AG08395 (cell line): ENCODE measurements around the gene SRSF10.
"Not testable (repeated sequence)": the region's sequence is repeated elsewhere in the genome, so short reads cannot be mapped to it uniquely, and the experiment has no call there.

Experiments
- DNase-seq: peaks from one replicate; pipeline ENCODE4 v3.0.0; 2012; ENCODE audit warnings: mixed read lengths, low spot score

SRSF10 gene

DNA sequence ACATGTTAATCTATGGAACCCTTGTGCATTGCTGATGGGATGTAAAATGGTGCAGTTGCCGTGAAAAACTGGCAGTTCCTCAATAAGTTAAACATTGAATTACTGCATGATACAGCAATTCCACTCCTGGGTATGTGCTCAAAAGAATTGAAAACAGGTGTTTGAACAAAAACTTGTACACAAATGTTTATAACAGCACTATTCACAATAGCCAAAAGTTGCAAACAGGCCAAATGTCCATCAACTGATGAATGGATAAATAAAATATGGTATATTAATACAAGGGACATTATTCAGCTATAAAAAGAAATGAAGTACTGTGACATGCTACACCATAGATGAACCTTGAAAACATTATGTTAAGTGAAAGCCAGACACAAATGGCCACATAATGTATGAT is 17.7 kb upstream of the SRSF10 start:
- no peak for DNase-seq

DNA sequence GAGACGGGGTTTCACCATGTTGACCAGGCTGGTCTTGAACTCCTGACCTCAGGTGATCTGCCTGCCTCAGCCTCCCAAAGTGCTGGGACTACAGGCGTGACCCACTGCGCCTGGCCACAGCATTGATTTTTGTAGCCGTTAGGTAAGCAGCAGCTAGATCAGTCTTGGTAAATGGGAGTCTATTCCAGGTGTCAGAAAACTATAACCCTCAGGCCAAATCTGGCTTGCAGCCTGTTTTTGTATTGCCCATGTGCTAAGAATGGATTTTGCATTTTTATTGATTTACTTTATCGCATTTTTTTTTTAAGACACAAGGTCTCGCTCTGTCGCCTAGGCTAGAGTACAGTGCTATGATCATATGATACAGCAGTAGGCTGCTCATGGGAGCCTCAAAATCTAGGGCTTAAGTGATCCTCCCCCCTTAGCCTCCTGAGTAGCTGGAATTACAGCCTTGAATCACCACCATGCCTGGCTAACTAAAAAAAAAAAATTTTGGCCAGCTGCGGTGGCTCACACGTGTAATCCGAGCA is 16.6 kb upstream of the SRSF10 start:
- DNase-seq: no peak

DNA sequence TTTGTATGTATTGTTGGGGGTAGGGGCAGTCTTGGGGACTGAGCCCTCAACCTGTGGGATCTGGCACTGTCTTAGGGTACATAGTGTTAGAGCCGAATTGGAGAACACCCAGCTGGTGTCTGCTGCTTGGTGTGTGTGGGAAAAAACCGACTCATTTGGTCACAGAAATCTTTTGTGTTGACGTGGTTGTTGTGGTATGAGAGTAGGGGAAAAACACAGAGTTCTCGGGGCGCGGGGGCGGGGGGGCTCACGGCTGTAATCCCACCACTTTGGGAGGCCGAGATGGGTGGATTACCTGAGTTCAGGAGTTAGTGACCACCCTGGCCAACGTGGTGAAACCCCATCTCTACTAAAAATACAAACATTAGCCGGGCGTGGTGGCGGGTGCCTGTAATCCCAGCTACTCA is 15.3 kb upstream of the SRSF10 start:
- DNase-seq: no peak

DNA sequence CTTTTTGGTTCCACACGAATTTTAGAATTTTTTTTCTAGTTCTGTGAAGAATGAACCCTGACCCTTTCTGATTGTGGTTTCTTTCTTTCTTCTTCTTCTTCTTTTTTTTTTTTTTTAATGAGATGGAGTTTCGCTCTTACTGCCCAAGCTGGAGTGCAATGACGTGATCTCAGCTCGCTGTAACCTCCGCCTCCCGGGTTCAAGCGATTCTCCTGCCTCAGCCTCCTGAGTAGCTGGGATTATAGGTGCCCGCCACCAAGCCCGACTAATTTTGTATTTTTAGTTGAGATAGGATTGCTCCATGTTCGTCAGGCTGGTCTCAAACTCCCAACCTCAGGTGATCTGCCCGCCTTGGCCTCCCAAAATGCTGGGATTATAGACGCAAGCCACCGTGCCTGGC is 11.9 kb upstream of the SRSF10 start:
- not testable (repeated sequence) for DNase-seq

DNA sequence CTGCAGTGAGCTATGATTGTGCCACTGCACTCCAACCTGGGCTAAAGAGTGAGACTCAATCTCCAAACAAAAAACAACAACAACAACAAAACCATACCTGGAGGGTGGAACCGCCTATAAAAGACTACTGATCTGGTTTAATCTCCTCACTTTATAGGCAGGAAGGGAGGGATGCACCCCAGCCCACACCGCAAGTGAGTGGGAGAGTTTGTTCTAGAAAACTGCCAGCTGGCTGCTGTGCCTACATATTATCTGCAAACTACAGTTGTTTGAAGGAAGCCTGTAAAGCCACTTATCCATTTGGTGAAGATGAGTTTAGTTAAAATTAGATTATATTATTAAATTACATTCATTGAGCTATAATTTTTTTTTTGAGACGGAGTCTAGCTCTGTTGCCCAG is 9.1 kb upstream of the SRSF10 start:
- no peak for DNase-seq

DNA sequence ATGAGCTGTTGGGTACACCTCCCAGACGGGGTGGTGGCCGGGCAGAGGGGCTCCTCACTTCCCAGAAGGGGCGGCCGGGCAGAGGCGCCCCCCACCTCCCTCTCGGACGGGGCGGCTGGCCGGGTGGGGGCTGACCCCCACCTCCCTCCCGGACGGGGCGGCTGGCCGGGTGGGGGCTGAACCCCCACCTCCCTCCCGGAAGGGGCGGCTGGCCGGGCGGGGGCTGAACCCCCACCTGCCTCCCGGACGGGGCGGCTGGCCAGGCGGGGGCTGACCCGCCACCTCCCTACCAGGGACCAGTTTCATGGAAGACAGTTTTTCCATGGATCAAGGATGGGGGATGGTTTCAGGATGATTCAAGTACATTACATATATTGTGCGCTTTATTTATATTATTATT is 6.9 kb upstream of the SRSF10 start:
- DNase-seq: not testable (repeated sequence)

DNA sequence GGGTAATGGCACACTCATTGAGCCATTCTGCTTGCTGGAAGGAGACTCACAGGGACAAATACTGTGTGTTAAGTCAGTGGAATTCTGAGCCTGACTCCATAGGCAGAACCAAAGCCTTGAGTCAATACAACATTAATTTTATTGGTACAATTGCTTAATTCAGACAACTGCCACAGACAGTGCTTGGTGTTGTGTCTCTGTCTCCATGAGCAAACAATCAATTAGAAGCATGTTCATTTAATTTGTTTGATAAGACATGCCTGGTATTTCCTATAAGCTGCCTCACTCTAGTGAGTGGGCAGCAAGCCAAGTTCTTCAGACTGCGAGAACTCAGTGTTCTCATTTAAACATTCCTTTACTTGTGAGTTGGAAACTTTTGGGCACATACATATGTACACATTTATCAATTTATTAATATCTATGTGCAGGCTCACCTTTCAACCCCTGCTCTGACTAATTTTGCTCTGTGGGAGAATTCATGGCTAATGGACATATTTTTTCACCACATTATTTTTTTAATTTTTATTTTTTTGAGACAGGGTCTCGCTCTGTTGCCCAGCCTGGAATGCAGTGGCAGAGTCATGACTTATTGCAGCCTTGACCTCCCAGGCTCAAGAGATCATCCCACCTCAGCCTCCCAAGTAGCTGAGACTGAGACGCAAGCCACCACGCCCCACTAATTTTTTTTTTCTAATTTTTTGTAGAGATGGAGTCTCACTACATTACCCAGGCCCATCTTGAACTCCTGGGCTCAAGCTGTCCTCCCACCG is 4.5 kb upstream of the SRSF10 start:
- DNase-seq: no peak

DNA sequence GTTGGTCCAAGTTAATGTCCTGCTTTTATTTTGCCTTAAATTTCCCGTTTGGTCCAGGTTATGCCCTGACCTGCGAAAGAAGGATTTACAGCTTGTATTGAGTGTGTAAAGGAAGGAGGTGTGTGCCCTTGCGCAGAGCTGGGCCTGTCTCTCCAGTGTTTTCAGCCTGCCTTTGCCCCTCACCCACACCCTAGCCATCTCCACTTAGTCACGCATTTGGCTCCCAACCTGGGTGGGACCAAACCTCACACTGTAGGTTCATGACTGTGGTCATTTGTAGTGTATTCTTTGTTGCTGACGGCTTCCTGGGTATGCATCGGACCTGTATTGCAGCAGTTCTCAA is 572 bp upstream of the SRSF10 start:
- DNase-seq: peak; percentile 5

DNA sequence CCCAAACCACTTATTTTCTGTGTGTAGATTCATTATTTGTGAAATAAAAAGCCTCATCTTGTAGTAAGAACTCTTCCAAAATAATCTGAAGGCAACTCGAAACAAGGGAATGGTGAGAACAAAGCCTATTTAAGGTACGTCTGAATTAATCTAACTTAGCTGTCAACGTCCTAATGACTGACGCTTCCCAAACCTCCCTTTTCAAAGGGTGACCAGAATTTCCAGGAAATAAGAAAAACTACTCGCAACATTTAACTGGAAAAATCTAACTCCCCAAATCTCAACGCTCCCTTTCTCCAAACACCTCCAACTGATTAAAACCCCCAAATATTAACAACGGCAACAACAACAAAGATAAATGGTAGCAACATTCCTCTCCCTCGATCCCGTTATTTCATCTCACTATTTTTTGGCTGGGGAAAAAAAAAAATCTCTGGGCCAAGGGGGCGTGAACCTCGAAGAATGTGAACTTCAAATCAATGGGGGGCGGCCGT is 693 bp downstream of the SRSF10 start:
- DNase-seq: no peak

DNA sequence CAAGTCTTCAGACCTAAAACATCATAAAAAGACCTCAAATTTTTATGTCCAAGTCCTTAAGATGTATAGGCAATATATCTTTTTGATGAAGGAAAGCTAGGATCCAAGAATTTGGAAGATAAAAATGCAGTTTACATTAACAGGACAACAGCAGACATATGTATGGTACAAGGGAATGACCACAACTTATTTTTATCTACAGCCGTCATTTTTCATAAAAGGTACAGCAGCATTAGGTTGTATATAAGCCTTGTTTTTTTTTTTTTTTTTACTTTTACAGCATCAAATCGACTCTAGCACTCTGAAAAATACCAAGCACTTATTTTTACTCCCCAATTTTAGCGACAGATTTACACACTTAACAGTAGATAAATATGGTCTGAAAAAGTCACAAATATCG is 1.3 kb downstream of the SRSF10 start:
- no peak for DNase-seq

DNA sequence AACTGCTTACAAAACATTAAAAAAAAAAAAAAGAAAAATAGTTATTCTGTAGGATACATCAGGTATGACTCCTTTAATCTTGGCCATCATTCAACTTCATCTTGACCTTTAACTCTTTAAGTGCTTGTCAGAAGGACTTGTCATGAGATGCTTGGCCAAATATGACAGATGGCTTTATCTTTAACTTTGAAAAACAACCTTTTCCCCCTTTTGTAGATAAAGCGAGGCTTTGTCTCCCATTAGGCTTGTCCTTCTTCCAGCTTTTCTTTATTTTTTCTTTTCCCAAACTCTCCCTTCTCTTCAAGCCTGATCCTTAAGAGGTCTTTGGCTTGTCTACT is 2.3 kb downstream of the SRSF10 start:
- no peak for DNase-seq

DNA sequence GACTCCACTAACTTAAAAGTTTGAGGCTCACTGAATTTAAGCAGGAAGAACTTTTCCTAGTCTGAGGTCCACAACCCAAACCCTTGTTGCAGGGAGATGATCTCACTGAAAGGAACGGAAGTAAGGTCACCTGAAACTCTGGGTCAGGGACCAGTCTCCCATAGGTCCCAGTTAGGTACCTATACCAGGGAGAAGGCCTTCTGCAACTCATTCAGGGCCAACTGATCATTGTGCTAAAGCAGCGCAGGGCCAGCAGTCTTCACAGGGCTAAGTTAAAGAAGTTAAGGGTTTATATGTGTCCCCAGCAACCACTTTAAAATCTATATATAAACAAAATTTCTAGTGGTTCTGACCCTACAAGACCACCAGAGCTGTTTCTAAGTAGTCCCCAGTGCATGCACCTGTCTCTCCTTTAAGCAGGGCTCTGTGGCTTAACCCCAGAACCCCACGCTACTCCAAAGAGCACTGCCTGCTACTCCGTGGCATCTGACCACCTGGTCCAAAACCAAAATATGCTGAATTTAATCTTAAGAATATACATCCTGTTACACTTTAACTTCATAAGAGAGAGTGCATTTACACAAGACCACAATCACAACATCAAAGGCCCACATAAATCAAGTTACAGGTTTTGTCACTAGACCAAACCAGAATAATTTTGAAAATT is 2.8 kb downstream of the SRSF10 start:
- DNase-seq: no peak

DNA sequence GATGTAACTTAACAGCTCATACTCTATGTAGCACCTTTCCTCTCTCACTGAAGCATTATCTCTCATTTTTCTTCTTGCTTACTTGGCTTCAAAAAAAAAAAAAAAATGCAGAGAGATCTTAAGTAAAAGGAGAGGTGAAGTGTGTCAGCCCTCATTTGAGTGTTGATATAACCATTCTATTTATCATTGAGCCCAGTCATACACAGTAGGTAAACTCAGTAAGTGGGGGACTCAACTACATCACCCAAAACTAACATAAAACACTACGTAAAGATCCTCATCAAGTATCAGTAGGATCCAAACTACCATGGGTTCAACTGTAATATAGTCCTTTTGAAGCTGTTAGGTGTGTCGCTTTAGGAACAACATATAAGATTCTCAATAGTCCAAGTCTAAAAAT is 12.3 kb downstream of the SRSF10 start:
- no peak for DNase-seq

DNA sequence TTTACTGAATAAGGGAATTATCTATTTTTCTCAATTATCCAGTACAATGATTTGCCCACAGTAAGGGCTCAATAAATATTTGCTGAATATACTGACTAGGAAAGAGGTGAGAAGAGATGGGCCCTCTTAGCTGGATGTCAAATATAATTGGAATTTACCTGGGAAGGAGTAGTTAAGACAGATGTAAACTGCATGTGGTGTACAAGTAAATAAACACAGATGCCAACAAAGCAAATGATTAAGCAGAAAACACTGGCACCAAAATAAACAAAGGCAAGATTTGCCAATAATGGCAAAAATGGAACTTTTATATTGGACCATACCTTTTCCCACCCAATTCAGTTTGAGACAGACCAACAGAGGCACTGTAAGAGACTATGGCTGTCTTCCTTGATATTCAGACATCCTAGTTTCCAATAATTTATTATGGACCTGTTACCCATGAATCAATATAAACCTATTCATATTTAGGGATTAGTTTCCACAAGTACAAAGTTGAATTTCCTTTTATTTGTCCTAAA is 13.1 kb downstream of the SRSF10 start:
- DNase-seq: no peak

DNA sequence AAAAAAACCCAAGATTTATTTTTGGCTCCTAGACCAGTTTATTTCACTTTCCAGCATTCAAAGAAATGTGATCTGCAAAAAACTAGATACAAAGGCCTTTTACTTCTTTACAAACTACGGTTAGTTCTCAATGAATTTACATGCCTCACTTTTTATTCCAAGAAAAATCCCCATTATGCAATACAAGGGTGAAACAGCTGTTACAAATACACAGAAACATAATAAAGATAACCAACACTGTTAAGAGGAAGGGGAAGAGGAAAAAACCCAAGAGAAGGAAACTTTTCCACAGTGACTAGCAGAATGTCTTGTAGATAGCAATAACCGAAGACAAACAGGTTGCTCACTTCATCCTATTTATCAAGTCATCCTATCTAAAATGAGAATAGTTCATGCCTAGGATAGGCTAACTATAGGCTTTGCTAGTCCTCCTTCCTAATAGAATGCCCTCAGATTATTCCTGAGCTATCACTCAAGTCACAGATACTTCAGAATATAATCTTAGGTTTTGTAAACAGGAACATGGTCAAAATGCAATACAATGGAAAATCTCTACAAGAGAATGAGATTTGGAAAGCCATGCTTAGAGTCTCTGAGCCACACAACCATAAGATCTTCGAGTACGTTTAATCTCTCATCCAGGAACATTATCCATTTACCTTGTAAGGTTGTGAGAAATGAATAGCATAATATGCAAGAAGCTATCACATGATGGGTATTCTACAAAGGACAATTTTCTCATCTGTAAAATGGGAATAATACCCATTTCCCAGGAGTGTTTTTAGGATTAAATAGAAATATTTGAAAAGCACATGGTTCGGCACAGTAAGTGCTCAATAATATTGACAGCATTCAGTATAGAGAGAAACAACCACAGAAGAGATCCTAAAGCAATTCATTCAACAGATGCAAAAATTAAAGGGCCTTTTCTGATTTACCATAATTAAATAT is 15.1 kb downstream of the SRSF10 start:
- no peak for DNase-seq

DNA sequence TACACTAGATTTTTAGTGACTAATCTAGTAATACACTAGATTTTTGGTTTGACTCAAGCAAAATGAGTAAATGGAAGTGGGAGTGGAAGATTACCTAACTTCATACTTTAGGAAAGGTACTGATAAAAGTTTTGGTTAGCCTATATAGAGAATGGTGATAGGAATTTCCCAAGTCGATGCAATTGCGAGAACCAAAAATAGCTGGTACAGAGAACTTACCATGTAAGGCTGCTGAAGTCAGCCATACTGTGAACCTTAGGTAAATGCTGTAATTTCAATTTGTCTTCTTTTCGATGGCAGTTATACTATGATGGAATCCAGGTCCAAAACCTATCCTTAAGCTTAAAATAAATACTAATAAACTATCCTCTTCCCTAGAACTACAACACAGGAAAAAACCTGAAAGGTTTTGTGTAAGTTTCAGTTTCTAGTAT is 15.9 kb downstream of the SRSF10 start:
- no peak for DNase-seq

DNA sequence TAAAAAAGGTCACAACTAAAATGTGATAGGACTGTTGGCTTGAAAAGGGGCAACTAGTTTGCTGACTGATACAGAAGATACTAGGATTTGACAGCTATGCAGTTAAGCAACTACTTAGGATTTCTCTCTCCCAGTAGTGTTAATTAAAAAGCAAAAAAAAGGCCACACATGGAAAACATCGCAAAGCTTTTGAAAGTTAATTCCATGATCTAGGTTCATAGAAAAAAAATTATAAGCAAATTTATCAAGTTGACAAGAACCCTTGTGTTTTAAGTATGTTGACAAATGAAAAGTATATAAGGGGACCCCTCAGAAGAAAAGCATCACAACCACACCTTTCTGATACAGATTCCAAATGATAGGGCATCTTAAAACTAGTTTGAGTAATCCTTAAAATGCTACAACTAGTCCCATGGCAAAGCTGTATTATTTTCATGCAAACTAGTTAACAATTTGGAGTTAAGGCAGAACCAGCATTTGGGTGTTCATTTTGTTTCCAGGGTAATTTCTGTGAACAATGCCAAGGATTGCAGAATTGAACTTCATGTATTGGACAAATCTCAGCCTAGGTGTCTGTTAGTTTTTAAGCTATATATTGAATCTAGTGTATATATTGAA is 16.4 kb downstream of the SRSF10 start:
- DNase-seq: no peak

DNA sequence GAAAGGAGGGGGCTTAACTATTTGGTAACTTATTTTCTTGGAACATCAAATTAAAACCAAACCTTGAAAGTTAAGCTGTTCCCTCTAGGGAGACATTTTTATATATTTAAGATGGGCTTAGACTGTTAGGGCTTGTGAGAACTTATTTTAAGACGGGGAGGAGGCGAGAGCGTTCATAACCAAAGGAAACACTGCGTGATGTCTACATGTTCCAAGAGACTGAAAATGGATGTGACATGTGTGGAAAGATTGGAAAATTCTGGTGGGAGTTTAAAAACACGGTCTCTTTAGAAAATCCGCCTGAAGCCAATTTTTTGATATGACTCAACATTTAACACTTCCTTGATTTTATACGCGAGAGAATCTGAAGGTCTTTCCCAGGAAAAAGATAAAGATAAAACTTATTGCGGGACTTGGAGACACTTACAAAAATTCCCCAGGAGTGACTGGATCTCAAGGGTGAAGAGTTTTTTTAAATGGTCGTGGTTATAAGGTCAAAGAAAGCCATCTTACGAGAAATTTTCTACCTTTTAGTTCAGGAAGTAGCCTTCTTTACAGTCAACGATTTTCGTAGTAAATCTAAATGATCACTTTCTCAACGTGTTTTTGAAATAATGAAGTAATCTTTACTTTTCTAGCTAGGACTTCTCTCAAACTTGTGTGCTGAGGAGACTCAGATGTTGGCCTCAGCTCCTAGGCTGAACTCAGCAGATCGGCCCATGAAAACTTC is 19.7 kb downstream of the SRSF10 start:
- peak; percentile 10 for DNase-seq

DNA sequence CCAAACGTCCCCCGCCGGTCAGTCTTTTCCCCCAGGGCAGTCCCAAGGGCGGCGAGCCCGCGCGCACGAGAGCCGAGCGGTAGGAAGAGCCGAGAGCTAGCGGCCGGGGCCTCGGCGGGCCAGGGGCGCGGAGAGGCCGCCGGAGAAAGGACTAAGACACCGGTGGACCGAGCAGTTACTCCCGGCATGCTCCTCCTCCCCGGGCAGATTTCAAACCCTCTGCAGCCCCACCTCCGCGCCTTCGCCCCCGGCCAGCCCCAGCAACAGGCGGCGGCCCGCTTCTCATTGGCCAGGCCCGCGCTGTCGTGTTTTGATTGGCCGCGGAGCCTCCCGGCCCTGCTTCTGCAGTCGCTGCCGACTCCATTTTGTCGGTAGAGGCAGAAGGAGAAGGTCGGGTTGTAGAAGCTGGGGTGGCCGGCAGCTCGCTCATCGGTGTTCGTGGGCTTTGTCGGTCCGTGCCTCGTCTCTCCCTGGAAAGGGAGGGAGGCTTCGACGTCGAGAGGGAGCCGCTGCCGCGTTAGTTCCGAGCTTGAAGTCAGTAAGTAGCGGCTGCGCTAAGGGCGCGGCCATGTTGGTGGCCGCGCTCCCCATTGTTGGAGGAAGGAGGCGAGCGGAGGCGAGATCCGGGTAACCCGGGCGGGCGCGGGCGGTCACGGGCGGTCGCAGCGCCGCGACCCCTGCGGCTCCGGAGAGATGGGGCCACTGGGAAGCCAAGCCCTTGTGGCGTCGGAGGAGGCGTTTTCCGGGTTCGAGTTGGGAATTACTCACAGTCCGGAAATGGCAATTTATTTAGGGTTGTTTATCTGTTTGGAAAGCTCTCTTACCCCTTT is 20.5 kb downstream of the SRSF10 start, which contains the start of gene PNRC2:
Gene PNRC2, plus strand, starts transcription at position 368 of the 830 bp plus-strand sequence. CDS start 1,630 bp downstream, outside the sequence.
- DNase-seq: peak; percentile 99
